DOHH2 (cell line): Measurements from ENCODE around the gene RYR2.

ENCODE experiments used
- H3F3A ChIP-seq: fragments of 200-600 bp; sonication (generic), shearing (Covaris generic); 2 replicates; pipeline ENCODE4 v1.6.0; 2016; ENCODE audit warnings: antibody characterized with exemption, mild to moderate bottlenecking; ENCODE audit not compliant: control insufficient read depth, insufficient read depth
- H3K27ac ChIP-seq: fragments of 200-600 bp; sonication (generic); 2 replicates; pipeline ENCODE4 v1.5.1; 2014; ENCODE audit warnings: low read depth, mild to moderate bottlenecking, low read length, moderate library complexity
- H3K27me3 ChIP-seq: fragments of 200-600 bp; sonication (generic); 2 replicates; pipeline ENCODE4 v1.6.1; 2014; ENCODE audit warnings: mild to moderate bottlenecking, low read length, mixed read lengths; ENCODE audit not compliant: control insufficient read depth
- H3K36me3 ChIP-seq: fragments of 200-600 bp; sonication (generic); 2 replicates; pipeline ENCODE4 v1.6.1; 2014; ENCODE audit warnings: mild to moderate bottlenecking, low read length, moderate library complexity, mixed read lengths; ENCODE audit not compliant: control insufficient read depth
- H3K4me1 ChIP-seq: fragments of 200-600 bp; sonication (generic); 2 replicates; pipeline ENCODE4 v1.6.1; 2014; ENCODE audit warnings: mild to moderate bottlenecking, low read length, mixed read lengths; ENCODE audit not compliant: control insufficient read depth
- H3K4me2 ChIP-seq: fragments of 200-600 bp; sonication (generic); 2 replicates; pipeline ENCODE4 v1.6.0; 2014; ENCODE audit warnings: mild to moderate bottlenecking, low read length, moderate library complexity
- H3K4me3 ChIP-seq: fragments of 200-600 bp; sonication (generic); 2 replicates; pipeline ENCODE4 v1.5.1; 2014; ENCODE audit warnings: mild to moderate bottlenecking, low read length, mixed read lengths
- H3K79me2 ChIP-seq: fragments of 200-600 bp; sonication (generic); 2 replicates; pipeline ENCODE4 v1.6.1; 2014; ENCODE audit warnings: mild to moderate bottlenecking, low read length, mixed read lengths; ENCODE audit not compliant: control insufficient read depth
- H3K9me2 ChIP-seq: fragments of 200-600 bp; sonication (generic); replicated peaks from 2 replicates; pipeline ENCODE4 v1.6.1; 2014; ENCODE audit warnings: mild to moderate bottlenecking, low read length, mixed read lengths; ENCODE audit not compliant: control insufficient read depth
- H3K9me3 ChIP-seq: fragments of 200-600 bp; sonication (generic); 2 replicates; pipeline ENCODE4 v1.6.1; 2014; ENCODE audit warnings: antibody characterized with exemption, low read length, mixed read lengths; ENCODE audit not compliant: control insufficient read depth, insufficient read depth
- H4K20me1 ChIP-seq: fragments of 200-600 bp; sonication (generic); 2 replicates; pipeline ENCODE4 v1.6.0; 2014; ENCODE audit warnings: low read depth, mild to moderate bottlenecking, antibody characterized with exemption, low read length, moderate library complexity; ENCODE audit not compliant: control insufficient read depth, insufficient read depth
- EZH2phosphoT487 ChIP-seq: fragments of 200-600 bp; sonication (generic); IDR thresholded peaks from 2 replicates; pipeline ENCODE4 v1.6.1; 2017; ENCODE audit warnings: borderline replicate concordance, mild to moderate bottlenecking, antibody characterized with exemption, low read length, moderate library complexity, mixed read lengths
- TF ChIP-seq, protein P1 (sequence below): fragments of 200-600 bp; sonication (generic); IDR thresholded peaks from one replicate; pipeline ENCODE4 v1.5.1; 2014; ENCODE audit warnings: antibody characterized with exemption, mild to moderate bottlenecking, low read depth, low read length; ENCODE audit not compliant: poor library complexity, severe bottlenecking

RYR2 gene

DNA sequence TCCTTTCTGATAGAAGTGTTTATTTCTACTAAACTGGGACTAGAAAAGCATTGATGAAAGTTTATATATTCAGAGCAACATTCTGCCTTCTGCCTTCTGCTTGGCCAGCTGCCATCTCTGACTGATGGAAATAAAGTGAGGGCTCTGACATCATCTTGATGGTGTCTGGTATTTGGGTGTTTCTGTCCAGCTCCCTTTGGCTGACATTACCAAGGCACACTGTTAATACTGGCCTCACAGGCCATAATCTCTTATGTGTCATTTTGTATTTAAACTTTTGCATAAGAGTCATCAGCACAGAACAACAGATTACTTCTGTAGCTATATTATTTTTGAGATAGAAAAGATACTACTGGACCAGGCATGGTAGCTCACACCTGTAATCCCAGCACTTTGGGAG lies 216.9 kb downstream of the RYR2 start:
- Histone ChIP-seq H3K27me3 (no peaks in the 10 kb centered on the region), H3K36me3 (no peaks in the 10 kb centered on the region), H3K4me2 (no peak overlapping the region), H3K27ac (no peak overlapping the region), H3F3A (no peaks in the 10 kb centered on the region), H3K9me2 (no peaks in the 10 kb centered on the region), H3K4me1 (no peaks in the 10 kb centered on the region), H3K4me3 (no peak overlapping the region), H3K9me3 (no peaks in the 10 kb centered on the region), H3K79me2 (no peaks in the 10 kb centered on the region), H4K20me1 (no peaks in the 10 kb centered on the region)
- TF ChIP-seq, protein P1, sequence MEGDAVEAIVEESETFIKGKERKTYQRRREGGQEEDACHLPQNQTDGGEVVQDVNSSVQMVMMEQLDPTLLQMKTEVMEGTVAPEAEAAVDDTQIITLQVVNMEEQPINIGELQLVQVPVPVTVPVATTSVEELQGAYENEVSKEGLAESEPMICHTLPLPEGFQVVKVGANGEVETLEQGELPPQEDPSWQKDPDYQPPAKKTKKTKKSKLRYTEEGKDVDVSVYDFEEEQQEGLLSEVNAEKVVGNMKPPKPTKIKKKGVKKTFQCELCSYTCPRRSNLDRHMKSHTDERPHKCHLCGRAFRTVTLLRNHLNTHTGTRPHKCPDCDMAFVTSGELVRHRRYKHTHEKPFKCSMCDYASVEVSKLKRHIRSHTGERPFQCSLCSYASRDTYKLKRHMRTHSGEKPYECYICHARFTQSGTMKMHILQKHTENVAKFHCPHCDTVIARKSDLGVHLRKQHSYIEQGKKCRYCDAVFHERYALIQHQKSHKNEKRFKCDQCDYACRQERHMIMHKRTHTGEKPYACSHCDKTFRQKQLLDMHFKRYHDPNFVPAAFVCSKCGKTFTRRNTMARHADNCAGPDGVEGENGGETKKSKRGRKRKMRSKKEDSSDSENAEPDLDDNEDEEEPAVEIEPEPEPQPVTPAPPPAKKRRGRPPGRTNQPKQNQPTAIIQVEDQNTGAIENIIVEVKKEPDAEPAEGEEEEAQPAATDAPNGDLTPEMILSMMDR, result no peak
- no peak for TF ChIP-seq EZH2phosphoT487

DNA sequence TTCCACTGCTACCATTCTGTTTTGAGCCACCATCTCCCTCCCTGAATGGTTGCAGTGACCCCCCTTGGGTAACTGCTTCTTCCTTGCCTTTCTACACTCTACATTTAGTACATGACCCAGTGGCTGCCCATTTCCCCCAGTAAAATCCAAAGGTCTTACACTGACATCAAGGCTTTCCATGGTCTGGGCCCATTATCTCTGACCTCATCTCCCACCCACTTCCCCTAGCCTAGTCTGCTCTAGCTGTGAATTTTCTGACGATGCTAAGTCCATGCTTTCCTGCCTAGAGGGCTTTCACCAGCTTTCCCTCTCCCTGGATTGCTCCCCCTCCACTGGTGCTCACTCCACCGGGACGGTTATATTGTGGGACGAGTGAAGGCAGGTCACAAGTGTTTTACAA lies 219.2 kb downstream of the RYR2 start:
- Histone ChIP-seq H3K4me1 (no peaks in the 10 kb centered on the region), H4K20me1 (no peaks in the 10 kb centered on the region), H3F3A (no peaks in the 10 kb centered on the region), H3K4me2 (no peak overlapping the region), H3K4me3 (no peak overlapping the region), H3K9me3 (no peaks in the 10 kb centered on the region), H3K27me3 (no peaks in the 10 kb centered on the region), H3K36me3 (no peaks in the 10 kb centered on the region), H3K9me2 (no peaks in the 10 kb centered on the region), H3K27ac (no peak overlapping the region), H3K79me2 (no peaks in the 10 kb centered on the region)
- TF ChIP-seq EZH2phosphoT487, result no peak
- TF ChIP-seq, protein P1, result no peak

DNA sequence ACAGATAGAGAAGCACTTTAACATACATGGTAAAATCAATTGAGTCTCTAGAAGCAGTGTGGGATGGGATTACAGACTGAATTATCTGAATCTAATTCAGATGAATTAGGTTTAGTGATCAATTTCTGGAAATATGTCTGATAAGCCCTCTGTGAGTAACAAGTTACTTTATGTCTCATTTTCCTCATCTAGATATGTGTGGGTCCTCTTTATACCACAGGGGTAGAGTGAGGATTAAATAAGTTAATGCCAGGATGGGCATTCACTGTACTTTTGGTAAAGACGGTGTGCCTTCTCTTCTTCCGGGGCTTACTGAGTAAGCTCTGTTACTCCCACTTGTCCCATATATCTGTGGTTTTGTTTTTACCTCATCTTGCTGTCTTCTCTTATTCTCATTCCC lies 225.8 kb downstream of the RYR2 start:
- TF ChIP-seq, protein P1, result no peak
- TF ChIP-seq EZH2phosphoT487, result no peak
- no peaks in the 10 kb centered on the region for H3K9me2 ChIP-seq

DNA sequence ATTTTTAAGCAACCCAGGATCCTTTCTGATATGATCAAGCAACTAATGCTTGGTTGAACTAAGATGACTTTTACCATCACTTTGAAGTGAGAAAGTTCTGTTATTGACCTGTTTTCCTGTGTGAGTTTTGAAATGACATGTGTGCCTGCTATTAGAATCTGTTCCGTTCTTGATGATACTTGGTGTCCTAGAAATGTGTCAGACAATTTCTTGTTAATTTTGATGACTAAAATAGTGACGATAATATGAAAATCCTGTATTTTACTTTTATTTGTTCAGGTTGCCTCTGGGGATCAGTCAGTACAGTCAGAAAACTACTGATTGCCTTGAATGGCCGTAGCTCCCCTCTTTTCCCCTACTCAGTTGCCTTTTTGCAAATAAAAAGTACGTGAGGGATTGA lies 228.0 kb downstream of the RYR2 start:
- TF ChIP-seq, protein P1, result no peak
- TF ChIP-seq EZH2phosphoT487, result no peak
- Histone ChIP-seq H3K4me3 (no peak overlapping the region), H4K20me1 (no peaks in the 10 kb centered on the region), H3K36me3 (no peaks in the 10 kb centered on the region), H3K9me2 (no peaks in the 10 kb centered on the region), H3F3A (no peaks in the 10 kb centered on the region), H3K4me1 (no peaks in the 10 kb centered on the region), H3K27ac (no peak overlapping the region), H3K9me3 (no peaks in the 10 kb centered on the region), H3K4me2 (no peak overlapping the region), H3K79me2 (no peaks in the 10 kb centered on the region), H3K27me3 (no peaks in the 10 kb centered on the region)

More for the DNA sequence above, 225.8 kb downstream of the RYR2 start:
- H3K36me3 ChIP-seq, result no peaks in the 10 kb centered on the region
- no peaks in the 10 kb centered on the region for H4K20me1 ChIP-seq
- no peaks in the 10 kb centered on the region for H3K79me2 ChIP-seq
- H3K4me3 ChIP-seq, result no peak overlapping the region
- no peaks in the 10 kb centered on the region for H3K27me3 ChIP-seq
- H3K4me1 ChIP-seq, result no peaks in the 10 kb centered on the region
- no peak overlapping the region for H3K27ac ChIP-seq
- no peaks in the 10 kb centered on the region for H3F3A ChIP-seq
- no peaks in the 10 kb centered on the region for H3K9me3 ChIP-seq
- no peak overlapping the region for H3K4me2 ChIP-seq
